Stimulated activated CD4-positive, alpha-beta T cell treated with anti-CD3 and anti-CD28 coated beads, Interleukin-4, amount 100 ng/mL, for 48 hours (primary cell): ENCODE measurements around the gene LRRN4CL.
"Not testable (repeated sequence)": the region's sequence is repeated elsewhere in the genome, so short reads cannot be mapped to it uniquely, and the experiment has no call there.

Experiments
- DNase-seq, 2 donors: peaks; one replicate each; pipeline ENCODE4 v3.0.0-alpha.2; 2020; ENCODE audit warnings: low read depth in 2 of 2

The LRRN4CL gene

DNA sequence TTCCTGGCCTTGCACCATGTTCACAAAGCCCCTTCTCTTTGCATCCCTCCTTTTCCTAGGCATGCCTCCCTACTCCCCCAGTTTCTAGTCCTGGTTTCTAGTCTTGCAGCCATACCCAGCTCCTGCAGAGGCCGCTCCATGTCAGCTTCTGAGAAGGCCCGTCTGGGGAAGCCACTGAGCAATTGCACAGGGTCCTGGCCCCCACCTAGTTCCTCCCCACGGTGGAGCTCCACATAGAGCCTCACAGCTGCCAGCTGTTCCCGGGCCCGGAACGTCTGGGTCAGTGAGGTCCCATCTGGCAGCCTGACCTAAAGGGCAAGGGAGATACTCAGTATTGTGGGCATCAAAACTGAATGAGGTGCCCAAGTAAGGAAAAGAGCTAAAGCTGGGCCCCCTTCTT, 12.6 kb downstream of the LRRN4CL start:
- DNase-seq, result no peak

DNA sequence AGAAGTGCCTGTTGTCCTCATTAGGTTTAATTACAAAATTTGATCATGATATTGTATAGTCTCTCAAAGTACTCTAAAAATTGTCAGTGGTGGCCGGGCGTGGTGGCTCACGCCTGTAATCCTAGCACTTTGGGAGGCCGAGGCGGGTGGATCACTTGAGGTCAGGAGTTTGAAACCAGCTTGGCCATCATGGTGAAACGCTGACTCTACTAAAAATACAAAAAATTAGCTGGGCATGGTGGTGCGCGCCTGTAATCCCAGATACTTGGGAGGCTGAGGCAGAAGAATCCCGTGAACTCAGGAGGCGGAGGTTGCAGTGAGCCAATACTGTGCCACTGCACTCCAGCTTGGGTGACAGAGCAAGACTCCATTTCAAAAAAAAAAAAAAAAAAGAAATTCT, 13.9 kb downstream of the LRRN4CL start:
- not testable (repeated sequence) for DNase-seq

DNA sequence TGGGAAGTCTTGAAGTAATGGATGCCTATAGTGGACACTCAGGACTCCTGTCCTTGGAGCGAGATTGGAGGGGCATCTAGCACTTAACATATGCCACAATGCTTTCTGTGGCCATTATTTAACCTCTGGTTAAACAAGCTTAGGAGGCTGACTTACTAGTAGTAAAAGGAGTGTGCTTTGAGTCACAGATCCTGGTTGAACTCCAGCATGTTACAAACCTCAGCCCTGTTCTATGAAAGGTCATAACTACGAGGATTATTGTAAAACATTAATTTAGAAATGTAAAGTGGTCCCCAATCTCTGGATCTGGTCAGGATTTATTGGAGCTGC, 16.2 kb downstream of the LRRN4CL start:
- DNase-seq, result no peak

DNA sequence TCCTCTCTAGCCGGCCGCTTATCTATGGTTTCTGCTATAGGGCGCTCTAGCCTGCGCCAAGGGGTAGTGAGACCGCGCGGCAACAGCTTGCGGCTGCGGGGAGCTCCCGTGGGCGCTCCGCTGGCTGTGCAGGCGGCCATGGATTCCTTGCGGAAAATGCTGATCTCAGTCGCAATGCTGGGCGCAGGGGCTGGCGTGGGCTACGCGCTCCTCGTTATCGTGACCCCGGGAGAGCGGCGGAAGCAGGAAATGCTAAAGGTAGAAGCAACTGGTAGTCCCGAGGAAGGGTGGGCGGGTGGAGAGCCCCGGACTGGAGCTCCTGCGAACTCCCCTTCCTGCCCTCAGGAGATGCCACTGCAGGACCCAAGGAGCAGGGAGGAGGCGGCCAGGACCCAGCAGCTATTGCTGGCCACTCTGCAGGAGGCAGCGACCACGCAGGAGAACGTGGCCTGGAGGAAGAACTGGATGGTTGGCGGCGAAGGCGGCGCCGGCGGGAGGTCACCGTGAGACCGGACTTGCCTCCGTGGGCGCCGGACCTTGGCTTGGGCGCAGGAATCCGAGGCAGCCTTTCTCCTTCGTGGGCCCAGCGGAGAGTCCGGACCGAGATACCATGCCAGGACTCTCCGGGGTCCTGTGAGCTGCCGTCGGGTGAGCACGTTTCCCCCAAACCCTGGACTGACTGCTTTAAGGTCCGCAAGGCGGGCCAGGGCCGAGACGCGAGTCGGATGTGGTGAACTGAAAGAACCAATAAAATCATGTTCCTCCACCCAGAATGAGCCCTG, 17.5 kb downstream of the LRRN4CL start, which contains the start of the genes LBHD1 and UQCC3:
LBHD1 (minus strand) TSS at position 660 of the 782 bp plus-strand sequence. CDS start 2,236 bp downstream, outside the sequence.
UQCC3 (plus strand) TSS at position 66 of the 782 bp plus-strand sequence; CDS start at position 139, 73 bp downstream.
- peak; percentile 60 to 70 for DNase-seq

DNA sequence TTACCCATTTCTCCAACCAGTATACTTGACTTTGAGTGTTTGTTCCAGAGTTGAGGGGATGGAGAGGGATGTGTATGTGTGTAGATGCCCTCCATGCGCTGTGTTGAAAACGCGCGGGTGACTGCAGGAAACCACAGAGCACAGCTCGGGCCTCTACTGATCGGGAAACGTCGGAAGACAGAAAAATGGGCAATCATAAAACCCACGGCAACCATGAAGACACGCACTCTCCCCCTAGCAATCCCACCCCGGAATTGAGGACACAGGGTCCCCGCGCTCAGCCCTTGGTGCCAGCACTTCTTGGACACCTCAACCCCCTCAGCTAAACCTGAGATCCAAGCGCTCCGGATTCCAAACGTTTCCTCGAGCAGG, 18.1 kb downstream of the LRRN4CL start:
- no peak for DNase-seq

DNA sequence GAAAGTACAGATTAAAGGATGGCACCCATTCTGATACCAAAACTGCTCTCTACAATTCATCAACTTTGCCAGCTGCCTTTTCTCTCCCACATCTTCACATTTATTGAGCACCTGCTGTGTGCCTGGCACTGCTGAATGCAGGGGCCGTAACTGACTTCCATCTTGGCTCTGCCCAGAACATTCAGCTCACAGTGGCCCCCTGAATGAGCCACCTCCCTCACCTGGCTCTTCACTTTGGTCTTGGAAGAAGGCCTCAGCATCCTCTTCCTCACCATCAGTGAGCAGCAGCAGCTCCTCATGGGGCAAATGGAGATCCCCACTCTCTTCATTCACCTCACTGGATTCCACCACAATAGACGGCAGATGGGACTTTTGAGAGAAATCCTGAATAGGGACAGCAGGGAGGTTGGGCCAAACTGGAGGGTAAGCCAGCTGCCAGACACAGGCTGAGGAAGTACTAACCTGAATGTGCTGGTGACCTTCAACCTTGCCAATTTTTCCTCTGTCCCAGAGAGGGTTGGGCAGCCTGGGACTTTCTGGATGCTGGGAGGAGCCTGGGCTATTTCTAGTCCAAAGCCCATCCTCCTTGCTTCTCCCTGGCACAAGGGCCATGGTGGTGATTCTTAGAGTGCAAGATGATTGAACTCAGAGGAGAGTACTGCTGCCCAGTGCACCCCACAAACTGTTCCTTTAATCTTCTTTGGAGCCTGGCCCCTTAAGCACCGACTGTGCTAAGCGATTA, 19.7 kb downstream of the LRRN4CL start:
- DNase-seq, result no peak

DNA sequence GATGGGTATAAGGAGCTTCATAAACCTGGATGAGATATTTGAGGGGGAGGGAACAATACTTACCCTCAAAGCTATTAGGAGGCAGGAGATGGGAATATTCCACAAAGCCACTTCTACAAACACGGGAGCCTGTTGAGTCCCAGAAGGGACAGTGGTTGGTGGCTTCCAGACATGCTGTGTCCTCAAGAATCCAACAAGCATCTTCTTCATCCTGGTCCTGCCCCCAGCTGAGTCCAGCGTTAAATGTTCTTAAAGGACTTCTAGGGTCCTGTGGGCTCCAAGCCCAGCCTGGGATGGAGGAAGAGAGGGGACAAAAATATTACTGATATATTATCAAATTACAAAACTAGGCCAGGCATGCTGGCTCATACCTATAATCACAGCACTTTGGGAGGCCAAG, 21.9 kb downstream of the LRRN4CL start:
- DNase-seq, result no peak

DNA sequence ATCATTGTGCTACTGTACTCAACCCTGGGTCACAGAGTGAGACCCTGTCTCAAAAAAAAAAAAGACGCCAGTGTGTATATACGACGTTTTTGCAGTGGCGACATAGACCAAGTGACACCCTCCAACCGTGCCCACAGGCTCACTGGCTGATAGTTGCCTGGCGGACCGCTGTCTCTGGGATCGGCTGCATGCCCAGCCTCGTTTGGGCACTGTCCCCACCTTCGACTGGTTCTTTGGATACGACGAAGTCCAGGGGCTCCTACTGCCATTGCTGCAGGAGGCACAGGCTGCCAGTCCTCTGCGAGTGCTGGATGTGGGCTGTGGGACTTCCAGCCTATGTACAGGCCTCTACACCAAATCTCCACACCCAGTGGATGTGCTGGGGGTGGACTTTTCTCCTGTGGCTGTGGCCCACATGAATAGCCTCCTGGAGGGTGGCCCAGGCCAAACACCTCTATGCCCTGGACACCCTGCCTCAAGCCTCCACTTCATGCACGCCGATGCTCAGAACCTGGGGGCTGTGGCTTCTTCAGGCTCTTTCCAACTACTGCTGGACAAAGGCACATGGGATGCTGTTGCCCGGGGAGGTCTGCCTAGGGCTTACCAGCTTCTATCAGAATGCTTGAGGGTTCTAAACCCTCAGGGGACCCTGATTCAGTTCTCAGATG, 22.9 kb downstream of the LRRN4CL start:
- no peak for DNase-seq

DNA sequence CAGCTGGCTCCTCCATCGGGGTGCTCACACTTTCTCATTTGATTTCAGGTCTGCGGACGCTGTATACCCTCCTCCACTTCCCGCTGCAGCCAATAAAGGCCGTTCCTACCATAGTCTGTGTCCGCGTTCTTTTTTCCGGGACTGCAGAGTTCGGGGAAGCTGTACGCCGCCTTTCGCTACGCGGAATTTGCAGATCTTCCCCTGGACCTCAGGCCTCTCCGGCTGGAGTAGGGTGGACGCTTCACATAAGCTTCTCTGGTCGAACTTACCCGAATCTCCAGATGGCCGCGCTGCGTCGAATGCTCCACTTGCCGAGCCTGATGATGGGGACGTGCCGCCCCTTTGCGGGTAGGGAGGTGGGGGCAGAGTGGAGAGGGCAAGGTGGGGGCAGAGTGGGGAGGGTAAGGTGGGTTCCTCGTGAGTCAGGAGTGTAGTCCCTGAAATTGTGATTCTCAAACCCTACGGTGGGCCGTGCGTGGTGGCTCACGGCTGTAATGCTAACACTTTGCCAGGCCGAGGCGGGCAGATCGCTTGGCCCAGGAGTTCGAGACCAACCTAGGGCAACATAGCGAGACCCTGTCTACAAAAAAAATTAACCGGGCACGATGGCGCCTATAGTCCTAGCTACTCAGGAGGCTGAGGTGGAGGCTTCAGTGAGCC, 23.6 kb downstream of the LRRN4CL start:
- DNase-seq, result peak; percentile 27 to 44

DNA sequence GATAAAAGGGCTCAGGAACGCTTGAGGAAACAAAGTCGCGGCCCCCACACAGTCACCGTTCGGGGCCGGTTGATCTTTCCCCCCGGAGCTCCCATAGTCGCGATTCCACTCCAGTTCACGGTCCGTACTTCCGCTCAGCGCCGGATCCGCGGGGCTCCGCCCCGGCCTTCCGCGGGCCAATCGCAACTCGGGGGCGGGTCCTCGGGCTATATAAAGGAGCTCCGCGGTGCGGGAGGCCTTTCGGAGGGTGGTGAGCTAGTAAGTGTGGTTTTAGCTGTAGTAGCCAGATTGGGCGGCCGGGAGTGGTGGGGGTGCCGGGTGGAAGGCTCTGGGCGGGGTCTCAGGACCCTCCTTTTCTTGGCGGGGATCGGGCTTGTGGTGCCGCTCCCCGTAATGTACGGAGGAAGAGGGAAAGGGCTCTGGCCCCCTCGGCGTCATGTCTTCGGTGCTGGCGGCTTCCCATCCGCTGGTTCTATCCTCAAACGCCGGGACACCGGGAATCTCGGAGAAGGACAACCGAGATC, 24.2 kb downstream of the LRRN4CL start, which contains the start of the genes C11orf98 and CSKMT:
C11orf98 (minus strand) TSS at position 136 of the 524 bp plus-strand sequence; CDS start at position 95, 41 bp downstream.
CSKMT (plus strand) TSS at position 238 of the 524 bp plus-strand sequence. CDS start 568 bp downstream, outside the sequence.
- DNase-seq, result peak; percentile 93 to 95

DNA sequence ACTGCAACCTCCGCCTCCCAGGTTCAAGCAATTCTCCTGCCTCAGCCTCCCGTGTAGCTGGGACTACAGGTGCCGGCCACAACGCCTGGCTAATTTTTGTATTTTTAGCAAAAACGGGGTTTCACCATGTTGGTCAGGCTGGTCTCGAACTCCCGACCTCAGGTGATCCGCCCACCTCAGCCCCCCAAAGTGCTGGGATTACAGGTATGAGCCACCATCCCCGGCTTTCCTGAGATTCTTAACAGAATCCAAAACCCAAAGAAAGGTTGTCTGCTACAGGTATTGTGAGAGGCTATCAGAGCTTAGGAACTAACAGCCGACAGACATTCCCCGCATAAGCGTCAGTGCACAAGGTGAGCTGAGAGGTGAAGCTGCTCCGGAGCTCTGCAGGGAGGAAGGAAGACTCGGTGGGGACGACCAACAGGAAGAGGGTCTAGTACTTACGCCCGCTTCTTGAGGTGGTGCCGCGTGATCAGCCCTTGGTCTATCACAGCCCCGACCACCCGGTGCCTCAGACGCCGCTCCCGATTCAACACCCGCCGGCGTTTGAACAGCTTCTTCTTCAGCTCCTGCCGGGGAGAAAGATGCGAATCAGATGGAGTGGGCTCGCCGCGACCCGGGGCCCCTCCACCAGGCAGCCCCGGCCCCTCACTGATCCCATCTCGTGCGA, 24.8 kb downstream of the LRRN4CL start:
- peak; percentile 28 to 38 for DNase-seq

DNA sequence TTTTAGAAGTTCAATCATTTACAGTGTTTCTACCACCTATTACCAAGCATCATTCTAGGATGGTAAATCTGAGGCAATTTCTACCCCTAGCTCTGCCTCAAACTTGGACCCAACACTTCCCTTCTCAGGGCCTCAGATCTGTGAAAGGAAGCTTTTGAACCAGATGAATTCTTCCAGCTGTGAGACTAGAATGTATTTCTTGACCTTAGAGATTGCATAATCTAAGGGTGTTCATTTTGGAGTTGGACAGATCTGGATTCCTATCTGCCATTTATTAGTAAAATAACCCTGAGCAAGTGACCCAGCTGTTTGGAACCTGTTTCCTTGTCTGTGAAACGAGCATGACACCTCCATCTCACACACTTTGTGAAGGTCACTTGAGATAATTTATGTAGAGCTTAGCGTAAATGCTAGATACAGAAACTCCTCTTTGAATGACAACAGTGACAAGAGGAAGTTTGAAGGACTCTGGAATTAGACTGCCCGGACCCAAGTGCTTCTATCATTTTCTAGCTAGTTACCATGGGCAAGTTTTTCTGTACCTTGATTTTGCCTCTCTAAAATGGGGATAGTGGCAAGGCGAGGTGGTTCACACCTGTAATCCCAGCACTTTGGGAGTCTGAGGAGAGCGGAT, 32.4 kb downstream of the LRRN4CL start:
- DNase-seq, result no peak

DNA sequence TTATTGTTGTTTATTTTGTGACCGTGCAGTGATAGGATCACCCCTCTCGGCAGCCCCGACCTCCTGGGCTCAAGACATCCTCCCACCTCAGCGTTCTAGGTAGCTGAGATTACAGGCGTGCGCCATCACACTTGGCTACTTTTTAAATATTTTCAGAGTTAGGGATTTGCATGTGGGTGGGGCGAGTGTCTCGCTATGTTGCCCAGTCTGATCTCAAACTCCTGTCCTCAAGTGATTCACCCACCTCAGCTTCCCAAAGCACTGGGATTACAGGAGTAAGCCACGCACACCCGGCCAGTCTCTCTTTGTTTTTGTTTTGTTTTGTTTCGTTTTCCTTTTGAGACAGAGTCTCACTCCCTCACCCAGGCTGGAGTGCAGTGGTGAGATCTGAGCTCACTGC, 35.0 kb downstream of the LRRN4CL start:
- DNase-seq, result no peak

DNA sequence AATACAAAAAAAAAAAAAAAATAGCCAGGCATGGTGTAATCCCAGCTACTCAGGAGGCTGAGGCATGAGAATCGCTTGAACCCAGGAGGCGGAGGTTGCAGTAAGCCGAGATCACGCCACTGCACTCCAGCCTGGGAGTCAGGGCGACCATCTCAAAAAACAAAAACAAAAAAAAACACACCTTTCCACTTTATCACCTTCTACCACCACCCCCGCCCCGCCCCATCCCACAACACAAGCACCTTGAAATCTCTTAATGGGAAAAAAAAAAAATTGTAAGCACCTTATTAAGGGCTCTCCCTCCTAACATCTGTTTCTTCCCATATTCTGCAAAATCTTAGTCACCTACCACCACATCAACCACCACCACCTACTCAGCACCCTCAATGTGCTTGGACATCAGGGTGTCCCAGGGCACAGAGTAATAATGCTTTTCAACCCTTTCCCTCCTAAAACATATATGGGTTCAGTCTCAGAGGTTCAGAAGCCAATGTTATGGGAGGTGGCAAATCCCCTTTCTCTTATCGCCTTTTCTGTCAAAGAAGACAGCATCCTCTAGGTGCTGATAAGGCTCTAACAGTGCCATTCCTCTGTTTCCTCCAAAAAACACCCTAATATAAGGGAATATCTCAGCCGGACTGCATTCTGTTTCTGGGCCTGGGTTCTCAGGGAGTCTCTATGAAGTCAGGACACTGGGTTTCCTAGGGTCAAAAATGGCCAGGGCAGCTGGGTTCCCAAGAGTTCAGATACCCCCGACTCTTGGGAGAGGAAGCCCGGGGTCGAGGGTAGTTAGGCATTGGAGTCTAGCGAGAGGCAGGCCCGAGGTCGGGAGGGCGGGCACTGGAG, 36.9 kb downstream of the LRRN4CL start:
- DNase-seq, result no peak

DNA sequence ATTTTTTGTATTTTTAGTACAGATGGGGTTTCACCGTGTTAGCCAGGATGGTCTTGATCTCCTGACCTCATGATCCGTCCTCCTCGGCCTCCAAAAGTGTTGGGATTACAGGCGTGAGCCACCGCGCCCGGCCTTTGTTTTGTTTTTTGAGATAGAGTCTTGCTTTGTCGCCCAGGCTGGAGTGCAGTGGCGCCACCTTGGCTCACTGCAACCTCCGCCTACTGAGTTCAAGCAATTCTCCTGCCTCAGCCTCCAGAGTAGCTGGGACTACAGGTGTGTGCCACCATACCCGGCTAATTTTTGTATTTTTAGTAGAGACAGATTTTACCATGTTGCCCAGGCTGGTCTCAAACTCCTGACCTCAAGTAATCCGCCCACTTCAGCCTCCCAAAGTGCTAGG, 39.0 kb downstream of the LRRN4CL start:
- DNase-seq, result not testable (repeated sequence)

DNA sequence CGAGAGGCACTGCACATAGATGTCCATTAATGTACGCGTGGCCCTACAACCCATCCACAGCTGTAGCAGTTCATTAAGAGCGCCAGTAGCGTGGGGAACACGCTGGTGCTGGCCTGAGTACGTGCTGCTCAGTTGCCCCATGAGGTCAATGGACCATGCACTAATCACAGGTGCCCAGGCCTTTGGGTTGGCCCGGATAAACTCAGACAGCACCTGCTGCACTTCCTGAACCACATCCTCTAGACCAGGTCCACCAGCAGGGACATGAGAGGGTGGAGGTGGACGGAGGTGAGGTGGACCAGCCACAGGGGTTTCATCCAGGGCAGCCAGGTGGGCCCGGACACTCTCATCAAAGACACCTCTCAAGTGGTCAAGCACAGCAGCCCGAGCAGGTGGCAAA, 39.8 kb downstream of the LRRN4CL start:
- DNase-seq, result no peak

DNA sequence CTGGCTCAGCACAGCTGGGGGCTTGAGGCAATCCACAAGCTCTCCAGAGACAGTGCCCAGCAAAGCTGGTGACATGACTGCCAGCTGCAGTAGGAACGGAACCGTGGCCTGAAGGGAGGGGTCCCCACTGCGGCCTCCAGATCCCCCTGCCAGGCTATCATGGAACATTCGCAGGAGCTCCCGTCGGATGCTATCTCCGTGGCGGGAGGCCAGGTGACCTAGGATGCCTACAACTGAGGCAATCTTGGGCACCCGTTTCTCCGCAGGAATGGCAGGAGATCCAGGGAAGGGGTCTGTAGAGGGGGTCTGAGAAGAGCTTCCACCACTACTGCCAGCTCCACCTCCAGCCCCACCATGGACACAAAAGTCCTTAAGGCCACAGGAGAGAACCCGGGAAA, 40.4 kb downstream of the LRRN4CL start:
- no peak for DNase-seq

DNA sequence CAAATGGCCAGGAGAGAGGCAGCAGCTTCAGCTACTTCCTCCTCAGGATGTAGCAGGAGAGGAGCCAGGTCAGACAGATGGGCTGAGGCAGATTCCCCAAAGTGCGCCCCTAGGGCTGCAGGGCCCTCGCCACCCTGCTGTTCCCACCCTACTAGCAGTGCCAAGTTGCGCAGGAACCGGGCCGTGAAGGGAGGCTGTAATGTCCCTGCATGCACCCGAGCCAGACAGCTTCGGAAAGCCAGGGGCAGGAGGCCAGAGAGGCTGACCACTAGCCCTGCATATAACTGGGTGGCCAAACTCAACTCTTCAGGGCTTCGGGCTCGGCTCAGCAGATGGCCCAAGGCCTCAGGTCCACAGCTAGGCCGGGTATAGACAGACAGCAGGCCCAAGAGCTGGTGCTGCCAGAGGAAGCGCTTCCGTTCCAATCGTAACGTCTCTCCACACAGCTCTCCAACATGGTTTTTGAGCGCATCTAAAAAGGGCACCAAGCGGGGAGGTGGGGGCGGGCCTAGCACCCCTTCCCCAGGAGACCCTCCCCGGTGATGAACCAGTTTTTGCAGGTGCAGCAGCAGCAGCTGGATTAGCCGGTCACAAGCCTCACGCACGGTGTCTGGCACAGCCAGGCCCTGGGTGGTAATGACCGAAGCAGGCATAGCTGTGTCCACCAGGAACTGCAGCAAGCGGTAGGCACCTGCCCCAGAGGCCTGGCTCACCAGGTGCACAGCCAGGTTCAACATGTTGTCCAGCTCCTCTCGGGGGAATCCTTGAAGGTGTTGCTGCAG, 41.0 kb downstream of the LRRN4CL start:
- DNase-seq, result no peak

DNA sequence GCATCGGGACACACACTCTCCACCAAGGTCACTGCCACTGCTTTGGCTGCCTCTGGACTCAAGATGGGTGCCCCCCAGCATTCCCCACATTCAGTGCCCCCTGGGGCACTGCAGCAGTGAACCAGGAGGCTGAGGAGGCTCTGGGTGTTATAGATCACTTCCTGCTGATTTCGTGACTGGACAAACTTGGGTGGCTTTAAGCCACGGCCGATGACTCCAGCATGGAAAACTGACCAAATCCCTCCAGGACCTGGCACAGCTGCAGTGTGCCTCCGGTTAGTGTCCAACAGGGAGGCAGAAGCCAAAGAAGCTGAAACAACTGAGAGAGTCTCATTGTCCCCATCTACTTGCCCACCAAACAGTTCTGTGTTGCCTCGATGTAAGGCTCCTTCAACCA, 41.7 kb downstream of the LRRN4CL start:
- no peak for DNase-seq
